ENCODE measurements around the gene ANKRD63.

The ANKRD63 gene

DNA sequence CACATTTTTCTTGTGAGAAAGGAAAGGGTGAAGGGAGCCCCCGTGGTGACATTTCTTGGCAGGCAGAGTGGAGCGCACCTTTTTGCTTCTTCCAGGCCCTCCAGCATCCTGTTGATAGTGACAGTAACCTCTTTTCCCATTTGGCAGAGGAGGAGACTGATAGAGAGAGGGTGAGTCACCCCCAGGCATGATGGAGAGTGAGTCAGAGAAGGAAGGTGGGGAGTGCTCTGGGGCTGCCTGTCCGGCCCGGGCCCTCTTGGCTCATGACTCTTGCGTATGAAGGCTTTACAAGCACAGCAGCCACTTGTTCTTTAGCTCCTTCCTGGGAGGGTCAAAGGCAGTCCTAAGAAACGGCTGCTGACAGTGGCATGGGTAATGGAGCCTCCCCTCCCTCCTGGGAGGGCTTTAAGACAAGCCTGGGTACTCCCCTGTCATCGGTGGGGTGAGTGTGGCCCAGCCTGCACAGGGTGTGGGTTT lies 16.0 kb downstream of the ANKRD63 start:
- no peak overlapping the region for H3K9ac ChIP-seq (ENCODE audit: low read depth, low read length)
- 60% methylated on average over 7 of the region's 7 CpGs for WGBS
- H3K4me3 ChIP-seq (ENCODE audit: low read length): no peak overlapping the region
- no peaks in the 10 kb centered on the region for H3K27me3 ChIP-seq (ENCODE audit: insufficient read depth, low read length)
- H3K4me1 ChIP-seq (ENCODE audit: insufficient read depth, low read length): peaks cover 2% of the 10 kb centered on the region; the same call in 1 of the 2 replicates
- H3K27ac ChIP-seq (ENCODE audit: low read depth, low read length): no peak overlapping the region
- no peaks in the 10 kb centered on the region for H3K9me3 ChIP-seq (ENCODE audit: insufficient read depth, low read depth, low read length)
- H3K36me3 ChIP-seq (ENCODE audit: insufficient read depth, low read length): no peaks in the 10 kb centered on the region

DNA sequence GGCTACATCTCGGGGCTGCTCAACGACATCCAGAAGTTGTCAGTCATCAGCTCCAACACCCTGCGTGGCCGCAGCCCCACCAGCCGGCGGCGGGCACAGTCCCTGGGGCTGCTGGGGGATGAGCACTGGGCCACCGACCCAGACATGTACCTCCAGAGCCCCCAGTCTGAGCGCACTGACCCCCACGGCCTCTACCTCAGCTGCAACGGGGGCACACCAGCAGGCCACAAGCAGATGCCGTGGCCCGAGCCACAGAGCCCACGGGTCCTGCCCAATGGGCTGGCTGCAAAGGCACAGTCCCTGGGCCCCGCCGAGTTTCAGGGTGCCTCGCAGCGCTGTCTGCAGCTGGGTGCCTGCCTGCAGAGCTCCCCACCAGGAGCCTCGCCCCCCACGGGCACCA lies 17.0 kb downstream of the ANKRD63 start:
- Histone ChIP-seq H3K27me3 (ENCODE audit: insufficient read depth, low read length) (no peaks in the 10 kb centered on the region), H3K4me3 (ENCODE audit: low read length) (no peak overlapping the region), H3K27ac (ENCODE audit: low read depth, low read length) (no peak overlapping the region), H3K9ac (ENCODE audit: low read depth, low read length) (no peak overlapping the region), H3K36me3 (ENCODE audit: insufficient read depth, low read length) (no peaks in the 10 kb centered on the region), H3K4me1 (ENCODE audit: insufficient read depth, low read length) (peaks cover 2% of the 10 kb centered on the region; the same call in 1 of the 2 replicates), H3K9me3 (ENCODE audit: insufficient read depth, low read depth, low read length) (no peaks in the 10 kb centered on the region)
- 95% methylated on average over 20 of the region's 20 CpGs for WGBS

DNA sequence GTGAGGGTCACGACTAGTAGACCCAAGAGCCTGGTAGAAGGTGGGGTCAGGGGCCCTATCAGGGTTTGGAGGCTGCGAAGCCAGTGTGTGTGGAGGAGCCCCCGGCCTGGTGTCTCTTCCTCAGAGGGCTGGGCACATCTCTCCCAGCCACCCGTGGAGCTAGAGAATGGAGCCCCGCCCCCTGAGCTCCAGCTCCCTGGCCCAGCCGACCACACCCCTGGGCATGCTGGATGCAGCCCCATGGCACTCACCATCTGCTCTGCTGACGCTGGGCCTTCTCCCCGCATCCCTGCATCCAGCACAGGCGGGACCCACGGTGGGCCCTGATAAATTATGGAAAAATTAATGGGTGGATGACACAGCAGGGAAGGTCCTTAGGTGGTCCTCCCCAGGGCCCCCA lies 17.5 kb downstream of the ANKRD63 start:
- no peak overlapping the region for H3K4me3 ChIP-seq (ENCODE audit: low read length)
- H3K27ac ChIP-seq (ENCODE audit: low read depth, low read length): no peak overlapping the region
- 80% methylated on average over 10 of the region's 10 CpGs for WGBS
- H3K4me1 ChIP-seq (ENCODE audit: insufficient read depth, low read length): peaks cover 2% of the 10 kb centered on the region; the same call in 1 of the 2 replicates
- H3K27me3 ChIP-seq (ENCODE audit: insufficient read depth, low read length): no peaks in the 10 kb centered on the region
- no peaks in the 10 kb centered on the region for H3K36me3 ChIP-seq (ENCODE audit: insufficient read depth, low read length)
- no peak overlapping the region for H3K9ac ChIP-seq (ENCODE audit: low read depth, low read length)
- no peaks in the 10 kb centered on the region for H3K9me3 ChIP-seq (ENCODE audit: insufficient read depth, low read depth, low read length)

DNA sequence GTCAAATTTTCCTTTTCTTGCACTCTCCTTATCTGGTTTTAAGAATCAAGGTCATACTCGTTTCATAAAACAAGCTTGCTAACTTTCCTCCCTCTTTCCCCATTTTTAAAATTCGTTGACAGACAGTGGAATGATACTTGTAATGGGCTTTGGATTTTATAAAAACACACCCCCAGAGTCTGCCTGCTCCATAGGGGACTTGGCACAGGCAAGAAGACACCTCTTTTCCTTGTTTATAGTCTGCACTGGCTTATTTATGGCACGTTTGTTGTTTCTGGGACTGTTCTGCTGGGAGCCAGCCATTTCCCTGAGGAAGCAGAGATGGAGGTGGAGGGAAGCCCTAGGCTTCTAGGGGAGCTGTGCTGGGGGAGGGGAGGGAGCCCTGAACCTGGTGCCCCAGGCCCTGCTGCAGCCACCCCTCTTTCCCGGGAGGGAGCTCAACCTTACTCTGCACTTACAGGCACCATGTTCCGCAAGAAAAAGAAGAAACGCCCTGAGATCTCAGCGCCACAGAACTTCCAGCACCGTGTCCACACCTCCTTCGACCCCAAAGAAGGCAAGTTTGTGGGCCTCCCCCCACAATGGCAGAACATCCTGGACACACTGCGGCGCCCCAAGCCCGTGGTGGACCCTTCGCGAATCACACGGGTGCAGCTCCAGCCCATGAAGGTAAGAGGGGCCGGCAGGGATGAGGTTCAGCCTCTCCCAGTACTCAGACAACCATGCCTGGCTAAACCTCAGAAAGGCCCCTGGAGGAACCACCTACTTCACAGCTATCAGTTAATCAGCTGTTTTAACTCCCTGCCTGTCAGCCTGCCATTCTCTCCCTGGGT lies 18.3 kb downstream of the ANKRD63 start:
- H3K27me3 ChIP-seq (ENCODE audit: insufficient read depth, low read length): no peaks in the 10 kb centered on the region
- H3K27ac ChIP-seq (ENCODE audit: low read depth, low read length): no peak overlapping the region
- no peak overlapping the region for H3K9ac ChIP-seq (ENCODE audit: low read depth, low read length)
- WGBS: 89% methylated on average over 16 of the region's 16 CpGs
- no peaks in the 10 kb centered on the region for H3K9me3 ChIP-seq (ENCODE audit: insufficient read depth, low read depth, low read length)
- H3K4me1 ChIP-seq (ENCODE audit: insufficient read depth, low read length): peaks cover 2% of the 10 kb centered on the region; the same call in 1 of the 2 replicates
- no peak overlapping the region for H3K4me3 ChIP-seq (ENCODE audit: low read length)
- no peaks in the 10 kb centered on the region for H3K36me3 ChIP-seq (ENCODE audit: insufficient read depth, low read length)

DNA sequence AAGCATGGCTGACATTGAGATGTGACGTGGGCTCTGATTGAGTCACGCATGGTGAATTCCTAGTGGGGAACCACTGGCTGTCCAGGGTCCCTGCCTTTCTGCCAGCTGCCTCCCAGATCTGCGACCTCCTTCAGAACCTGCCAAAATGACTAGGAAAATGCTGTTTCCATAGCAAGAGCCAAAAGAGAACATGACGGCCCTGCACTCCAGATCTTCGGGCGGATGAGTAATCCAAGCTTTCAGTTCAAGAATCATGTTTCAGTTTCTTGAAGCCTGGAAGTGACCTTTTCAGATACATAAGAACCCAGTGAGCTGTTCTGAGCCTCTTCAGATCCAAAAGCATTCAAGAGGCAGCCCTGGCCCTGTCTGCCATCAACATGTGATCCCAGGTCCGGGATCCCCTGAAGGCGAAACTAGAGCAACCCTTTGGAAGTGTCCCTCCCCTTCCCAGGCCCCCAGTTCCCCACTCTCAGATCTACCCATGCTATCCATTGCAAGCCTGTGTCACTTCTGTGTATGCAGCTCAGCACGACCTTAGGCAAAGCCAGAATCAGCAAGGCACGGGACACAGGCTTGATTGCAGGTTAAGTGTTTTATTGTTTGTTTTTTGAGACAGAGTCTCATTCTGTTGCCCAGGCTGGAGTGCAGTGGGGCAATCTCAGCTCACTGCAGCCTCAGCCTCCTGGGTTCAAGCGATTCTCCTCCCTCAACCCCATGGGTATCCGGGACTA lies 19.7 kb downstream of the ANKRD63 start:
- 90% methylated on average over 12 of the region's 12 CpGs for WGBS
- Histone ChIP-seq H3K27me3 (ENCODE audit: insufficient read depth, low read length) (no peaks in the 10 kb centered on the region), H3K27ac (ENCODE audit: low read depth, low read length) (no peak overlapping the region), H3K4me3 (ENCODE audit: low read length) (no peak overlapping the region), H3K4me1 (ENCODE audit: insufficient read depth, low read length) (peaks cover 8% of the 10 kb centered on the region; the same call in 1 of the 2 replicates), H3K9ac (ENCODE audit: low read depth, low read length) (no peak overlapping the region), H3K36me3 (ENCODE audit: insufficient read depth, low read length) (no peaks in the 10 kb centered on the region), H3K9me3 (ENCODE audit: insufficient read depth, low read depth, low read length) (no peaks in the 10 kb centered on the region)

DNA sequence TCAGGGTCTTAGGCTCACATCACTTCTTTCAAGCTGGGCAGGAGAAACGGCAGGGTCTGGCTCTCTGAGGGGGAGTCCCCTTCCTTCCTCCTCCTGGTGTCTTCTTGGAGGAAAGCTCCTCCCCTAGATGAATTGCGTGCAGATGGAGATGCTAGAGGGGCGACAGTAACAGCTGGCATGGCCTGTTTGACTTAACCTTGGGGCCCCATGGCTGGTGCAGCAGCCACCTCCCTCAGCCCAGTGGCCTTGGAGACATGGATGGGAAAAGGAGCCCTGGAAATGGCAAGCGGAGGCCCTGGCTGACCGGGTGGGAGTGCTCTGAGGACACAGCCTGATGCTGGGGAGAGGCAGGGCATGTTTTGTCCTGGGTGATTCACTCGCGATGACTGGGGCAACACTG lies 23.8 kb downstream of the ANKRD63 start:
- no peak overlapping the region for H3K9ac ChIP-seq (ENCODE audit: low read depth, low read length)
- no peak overlapping the region for H3K27ac ChIP-seq (ENCODE audit: low read depth, low read length)
- no peaks in the 10 kb centered on the region for H3K36me3 ChIP-seq (ENCODE audit: insufficient read depth, low read length)
- no peaks in the 10 kb centered on the region for H3K9me3 ChIP-seq (ENCODE audit: insufficient read depth, low read depth, low read length)
- peaks cover 6% of the 10 kb centered on the region; the same call in 1 of the 2 replicates for H3K4me1 ChIP-seq (ENCODE audit: insufficient read depth, low read length)
- 75% methylated on average over 7 of the region's 7 CpGs for WGBS
- peaks cover 5% of the 10 kb centered on the region for H3K27me3 ChIP-seq (ENCODE audit: insufficient read depth, low read length)
- H3K4me3 ChIP-seq (ENCODE audit: low read length): no peak overlapping the region

DNA sequence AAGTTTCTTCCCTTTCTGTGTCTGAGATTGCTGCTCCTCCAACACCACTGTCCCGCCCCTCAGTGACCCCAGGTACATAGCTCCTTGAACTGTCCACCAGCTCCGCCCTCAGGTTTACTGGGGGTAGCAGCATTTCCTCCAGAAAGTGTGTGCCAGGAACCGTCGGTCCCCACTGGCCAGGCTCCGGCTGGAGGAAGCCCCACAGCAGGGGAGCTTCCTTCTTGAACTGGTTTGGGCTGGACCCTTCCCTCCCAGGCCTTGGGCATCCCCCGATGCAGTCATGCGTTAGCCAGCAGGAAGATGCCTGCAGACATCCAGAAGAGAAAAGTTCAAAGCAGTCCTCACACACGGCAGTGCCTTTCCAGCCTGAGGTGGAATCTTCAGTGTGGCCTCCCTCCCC lies 24.3 kb downstream of the ANKRD63 start:
- H3K4me3 ChIP-seq (ENCODE audit: low read length): no peak overlapping the region
- peaks cover 6% of the 10 kb centered on the region; the same call in 1 of the 2 replicates for H3K4me1 ChIP-seq (ENCODE audit: insufficient read depth, low read length)
- H3K27ac ChIP-seq (ENCODE audit: low read depth, low read length): no peak overlapping the region
- H3K27me3 ChIP-seq (ENCODE audit: insufficient read depth, low read length): peaks cover 10% of the 10 kb centered on the region
- H3K9ac ChIP-seq (ENCODE audit: low read depth, low read length): no peak overlapping the region
- 46% methylated on average over 8 of the region's 8 CpGs for WGBS
- no peaks in the 10 kb centered on the region for H3K36me3 ChIP-seq (ENCODE audit: insufficient read depth, low read length)
- H3K9me3 ChIP-seq (ENCODE audit: insufficient read depth, low read depth, low read length): no peaks in the 10 kb centered on the region

DNA sequence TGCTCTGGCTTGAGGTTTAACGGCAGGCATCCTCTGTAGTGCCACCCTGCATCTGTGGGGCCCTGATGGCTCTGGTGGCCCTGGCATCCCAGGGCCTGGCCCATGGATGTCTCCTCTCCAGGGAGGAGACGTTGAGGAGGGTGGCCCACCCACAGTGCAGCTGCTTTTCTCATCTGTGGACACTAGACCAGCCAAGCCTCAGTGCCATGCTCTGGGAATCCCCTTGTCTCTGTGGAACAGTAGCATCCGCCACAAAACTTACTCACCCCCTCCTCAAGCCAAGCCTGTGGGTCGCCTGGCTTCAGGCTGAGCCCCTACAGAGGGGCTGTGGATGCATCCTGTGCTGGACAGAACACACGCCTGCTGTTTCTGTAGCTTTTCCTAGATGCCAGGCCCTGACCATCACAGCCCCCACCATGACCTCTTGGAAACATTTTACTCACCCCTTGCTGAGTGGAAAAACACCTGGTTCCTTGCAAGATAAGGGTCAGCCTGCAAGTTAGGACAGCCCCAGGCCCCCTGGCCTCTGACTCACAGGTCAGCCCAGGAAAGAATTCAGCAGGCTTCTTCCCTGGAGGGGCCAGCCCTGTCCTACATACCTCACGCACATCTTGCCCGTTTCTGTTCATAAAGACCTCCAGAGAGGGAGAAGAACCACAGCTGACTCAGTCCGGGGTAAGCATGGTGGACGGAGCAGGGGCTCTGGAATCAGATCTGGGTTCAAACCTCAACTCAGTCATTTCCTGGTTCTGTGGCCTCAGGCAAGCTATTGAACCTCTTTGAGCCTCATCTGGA lies 25.0 kb downstream of the ANKRD63 start:
- Histone ChIP-seq H3K36me3 (ENCODE audit: insufficient read depth, low read length) (no peaks in the 10 kb centered on the region), H3K9ac (ENCODE audit: low read depth, low read length) (no peak overlapping the region), H3K9me3 (ENCODE audit: insufficient read depth, low read depth, low read length) (no peaks in the 10 kb centered on the region), H3K27ac (ENCODE audit: low read depth, low read length) (no peak overlapping the region), H3K4me1 (ENCODE audit: insufficient read depth, low read length) (peaks cover 8% of the 10 kb centered on the region), H3K27me3 (ENCODE audit: insufficient read depth, low read length) (peaks cover 17% of the 10 kb centered on the region), H3K4me3 (ENCODE audit: low read length) (no peak overlapping the region)
- 81% methylated on average over 9 of the region's 9 CpGs for WGBS

DNA sequence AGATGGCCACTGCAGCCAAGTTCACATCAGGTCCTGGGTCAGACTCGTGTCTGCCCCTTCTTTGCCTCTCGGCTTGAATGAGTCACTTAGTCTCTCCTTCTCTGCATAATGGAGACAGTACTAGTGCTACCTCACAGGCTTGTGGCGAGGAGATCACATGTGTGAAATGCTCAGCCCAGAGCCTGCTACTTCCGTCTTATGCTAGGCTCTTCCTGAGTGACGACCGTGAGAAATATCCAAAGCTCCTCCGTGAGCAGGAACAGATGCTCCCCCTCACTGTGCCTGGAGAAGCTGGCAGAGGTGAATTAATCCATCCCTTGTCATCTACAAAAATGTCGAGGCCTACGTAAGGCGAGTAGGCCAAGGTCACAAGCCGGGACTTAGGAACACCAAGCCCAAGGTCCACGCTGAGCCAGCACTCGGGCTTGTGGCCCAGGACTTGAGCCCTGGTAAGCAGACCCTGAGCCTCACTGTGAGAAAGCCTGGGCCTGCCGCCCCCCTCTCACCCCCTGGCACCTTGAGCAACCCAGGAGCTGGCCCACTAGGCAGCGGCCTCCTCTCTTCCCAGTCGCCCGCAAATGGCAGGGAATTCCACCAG lies 26.1 kb downstream of the ANKRD63 start:
- Histone ChIP-seq H3K27me3 (ENCODE audit: insufficient read depth, low read length) (peaks cover 28% of the 10 kb centered on the region), H3K4me3 (ENCODE audit: low read length) (no peak overlapping the region), H3K9ac (ENCODE audit: low read depth, low read length) (no peak overlapping the region), H3K27ac (ENCODE audit: low read depth, low read length) (no peak overlapping the region), H3K9me3 (ENCODE audit: insufficient read depth, low read depth, low read length) (no peaks in the 10 kb centered on the region), H3K4me1 (ENCODE audit: insufficient read depth, low read length) (peaks cover 8% of the 10 kb centered on the region), H3K36me3 (ENCODE audit: insufficient read depth, low read length) (no peaks in the 10 kb centered on the region)
- 86% methylated on average over 17 of the region's 17 CpGs for WGBS

DNA sequence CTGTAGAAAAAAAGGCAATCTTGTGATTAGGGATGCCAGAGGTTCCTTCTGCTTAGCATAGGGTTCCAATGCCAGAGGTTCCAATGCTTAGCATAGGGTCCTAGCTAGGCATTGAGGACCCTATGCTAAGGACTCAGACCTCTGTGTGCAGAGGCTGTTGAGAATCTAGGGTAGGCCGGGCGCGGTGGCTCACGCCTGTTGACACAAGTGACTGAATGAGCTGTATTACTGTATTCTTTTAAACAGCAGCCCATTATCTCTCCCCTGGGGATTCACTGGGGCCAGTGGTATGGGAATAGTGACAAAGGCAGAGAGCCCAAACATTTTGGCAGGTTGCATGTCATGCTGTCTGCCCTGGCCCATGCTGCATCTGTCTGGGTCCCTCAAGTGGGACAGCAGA lies 27.8 kb downstream of the ANKRD63 start:
- 88% methylated on average over 3 of the region's 4 CpGs for WGBS
- peaks cover 43% of the 10 kb centered on the region for H3K27me3 ChIP-seq (ENCODE audit: insufficient read depth, low read length)
- peaks cover 8% of the 10 kb centered on the region for H3K4me1 ChIP-seq (ENCODE audit: insufficient read depth, low read length)
- no peak overlapping the region for H3K9ac ChIP-seq (ENCODE audit: low read depth, low read length)
- no peak overlapping the region for H3K4me3 ChIP-seq (ENCODE audit: low read length)
- H3K9me3 ChIP-seq (ENCODE audit: insufficient read depth, low read depth, low read length): no peaks in the 10 kb centered on the region
- H3K36me3 ChIP-seq (ENCODE audit: insufficient read depth, low read length): no peaks in the 10 kb centered on the region
- H3K27ac ChIP-seq (ENCODE audit: low read depth, low read length): no peak overlapping the region
